Activated CD8-positive, alpha-beta memory T cell treated with anti-CD3 and anti-CD28 coated beads for 1 hour (primary cell): Measurements from ENCODE around the gene ANKMY1.

Experiments
- DNase-seq, 2 donors: peaks; one replicate each; pipeline ENCODE4 v3.0.0-alpha.2; 2020; ENCODE audit warnings: low read depth in 1 of 2; ENCODE audit errors: extremely low read depth in 1 of 2

Gene ANKMY1

GRCh38 chr2:240480834-240481623 is 76.8 kb downstream of the ANKMY1 start:
- DNase-seq, result no peak

DNA sequence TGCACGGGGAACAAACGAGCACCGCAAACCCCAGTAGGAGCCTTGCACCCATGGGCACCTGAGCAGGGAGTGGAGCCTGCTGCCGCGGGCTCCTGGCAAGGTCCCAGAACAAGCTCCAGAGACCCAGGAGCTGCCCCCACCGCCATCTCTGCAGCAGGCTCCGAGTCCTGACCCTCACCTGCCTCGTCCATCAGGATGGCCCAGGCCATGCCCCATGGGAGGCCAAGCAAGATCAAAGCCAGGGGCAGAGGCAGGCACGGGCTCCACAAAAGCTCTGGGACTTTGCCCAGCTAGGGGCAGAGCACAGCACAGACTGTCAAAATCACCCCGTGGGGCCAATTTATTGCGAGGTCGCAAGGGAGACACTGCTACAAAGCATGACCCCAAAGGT is 78.7 kb downstream of the ANKMY1 start:
- DNase-seq, result no peak

- no peak for DNase-seq
These were observed 79.3 kb downstream of the ANKMY1 start for GRCh38 chr2:240478346-240479110.

GRCh38 chr2:240477916-240478315 is 79.9 kb downstream of the ANKMY1 start:
- DNase-seq, result no peak

GRCh38 chr2:240473211-240473610 is 84.6 kb downstream of the ANKMY1 start:
- no peak for DNase-seq

DNA sequence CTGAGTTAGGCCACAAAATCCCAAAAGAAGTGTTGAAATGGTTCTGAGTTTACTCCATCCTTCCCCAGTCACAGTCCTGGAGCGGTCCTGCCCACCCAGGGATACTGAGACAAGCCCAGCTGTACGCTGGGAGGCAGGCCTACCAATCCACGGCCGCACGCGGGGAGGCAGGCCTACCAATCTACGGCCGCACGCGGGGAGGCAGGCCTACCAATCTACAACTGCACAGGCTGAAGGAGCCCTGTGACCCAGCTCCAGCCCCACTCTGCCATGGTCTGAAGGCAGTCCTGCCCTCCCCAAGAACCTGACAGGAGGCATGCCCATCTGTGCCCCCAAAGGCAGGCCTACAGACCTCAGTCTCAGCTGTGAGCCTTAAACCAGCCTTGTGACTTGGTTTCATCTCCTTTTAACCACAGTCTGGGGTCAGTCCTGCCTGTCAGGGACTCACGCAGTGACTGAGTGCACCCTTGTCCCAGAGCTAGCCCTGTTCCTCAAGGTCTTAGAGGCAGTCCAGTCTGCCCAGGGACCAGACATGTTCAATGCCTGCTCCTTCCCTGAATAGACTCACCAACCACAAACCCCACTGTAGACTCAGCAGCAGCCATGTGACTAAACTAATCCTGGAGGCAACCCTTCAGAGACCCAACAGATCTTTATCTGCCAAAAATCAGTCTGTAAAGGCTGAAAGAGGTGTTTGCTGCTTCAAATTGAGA is 85.6 kb downstream of the ANKMY1 start:
- DNase-seq, result no peak

GRCh38 chr2:240469740-240470139 is 88.0 kb downstream of the ANKMY1 start:
- DNase-seq, result no peak

GRCh38 chr2:240469239-240469636 is 88.5 kb downstream of the ANKMY1 start:
- DNase-seq, result no peak

DNA sequence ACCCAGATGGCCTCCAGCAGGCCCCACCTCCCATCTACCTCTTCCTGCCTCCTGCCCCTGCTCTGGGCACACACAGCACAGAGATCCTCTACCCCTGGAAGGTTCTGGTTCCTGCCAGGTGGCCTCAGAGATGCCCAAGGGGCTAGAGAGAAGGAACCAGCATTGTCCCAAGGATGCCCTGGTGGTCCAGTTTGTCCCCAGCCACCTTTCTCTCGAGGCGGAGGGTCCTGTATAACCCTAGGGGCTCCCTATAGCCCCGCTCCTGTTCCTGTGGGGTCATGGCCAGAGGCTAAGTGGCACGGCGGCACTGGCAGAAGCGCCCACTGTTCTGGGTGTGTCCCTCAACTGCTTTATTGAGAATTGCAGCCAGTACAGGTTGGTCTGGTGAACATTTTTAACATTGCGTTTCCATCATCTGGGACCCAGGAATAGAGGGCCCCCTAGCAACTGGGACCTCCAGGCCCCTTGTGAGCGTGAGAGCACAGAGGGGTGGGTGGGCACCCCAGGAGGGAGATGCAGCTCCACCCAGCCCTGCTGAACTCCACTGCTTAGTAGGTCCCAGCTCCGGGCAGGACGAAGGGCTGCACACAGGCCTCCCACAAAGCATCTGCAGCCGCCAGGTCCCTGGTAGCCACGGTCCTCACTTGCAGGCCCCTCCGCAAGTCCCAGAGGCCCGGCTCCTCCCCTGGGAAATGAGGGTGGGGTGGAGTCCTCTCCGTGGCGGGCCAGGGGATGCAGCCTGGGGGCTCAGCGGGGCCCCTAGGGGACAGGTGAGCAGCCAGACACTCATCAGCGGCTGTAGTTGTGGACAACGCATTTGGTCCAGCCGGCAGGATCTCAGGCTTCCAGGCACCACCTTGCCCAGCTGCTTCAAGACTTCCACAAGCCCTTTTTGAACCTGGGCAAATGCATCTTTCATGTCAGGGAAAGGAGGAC is 89.2 kb downstream of the ANKMY1 start:
- no peak for DNase-seq

DNA sequence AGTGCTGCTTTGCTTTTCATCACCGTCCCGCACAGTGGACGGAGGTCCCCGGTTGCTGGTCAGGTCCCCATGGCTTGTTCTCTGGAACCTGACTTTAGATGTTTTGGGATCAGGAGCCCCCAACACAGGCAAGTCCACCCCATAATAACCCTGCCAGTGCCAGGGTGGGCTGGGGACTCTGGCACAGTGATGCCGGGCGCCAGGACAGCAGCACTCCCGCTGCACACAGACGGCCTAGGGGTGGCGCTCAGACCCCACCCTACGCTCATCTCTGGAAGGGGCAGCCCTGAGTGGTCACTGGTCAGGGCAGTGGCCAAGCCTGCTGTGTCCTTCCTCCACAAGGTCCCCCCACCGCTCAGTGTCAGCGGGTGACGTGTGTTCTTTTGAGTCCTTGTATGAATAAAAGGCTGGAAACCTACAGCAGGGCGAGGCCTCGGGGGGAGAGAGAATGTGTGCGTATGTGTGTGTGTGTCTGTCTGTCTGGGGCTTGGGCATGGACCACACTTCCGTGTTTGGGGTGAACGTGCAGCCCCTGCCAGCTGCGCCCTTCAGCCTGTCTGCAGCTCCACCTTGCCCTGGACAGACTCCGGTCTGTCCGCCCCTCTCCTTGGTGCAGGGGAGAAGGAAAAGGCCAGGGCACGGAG is 90.0 kb downstream of the ANKMY1 start:
- no peak for DNase-seq

- no peak for DNase-seq
These were observed 90.6 kb downstream of the ANKMY1 start for GRCh38 chr2:240467149-240467642.

DNA sequence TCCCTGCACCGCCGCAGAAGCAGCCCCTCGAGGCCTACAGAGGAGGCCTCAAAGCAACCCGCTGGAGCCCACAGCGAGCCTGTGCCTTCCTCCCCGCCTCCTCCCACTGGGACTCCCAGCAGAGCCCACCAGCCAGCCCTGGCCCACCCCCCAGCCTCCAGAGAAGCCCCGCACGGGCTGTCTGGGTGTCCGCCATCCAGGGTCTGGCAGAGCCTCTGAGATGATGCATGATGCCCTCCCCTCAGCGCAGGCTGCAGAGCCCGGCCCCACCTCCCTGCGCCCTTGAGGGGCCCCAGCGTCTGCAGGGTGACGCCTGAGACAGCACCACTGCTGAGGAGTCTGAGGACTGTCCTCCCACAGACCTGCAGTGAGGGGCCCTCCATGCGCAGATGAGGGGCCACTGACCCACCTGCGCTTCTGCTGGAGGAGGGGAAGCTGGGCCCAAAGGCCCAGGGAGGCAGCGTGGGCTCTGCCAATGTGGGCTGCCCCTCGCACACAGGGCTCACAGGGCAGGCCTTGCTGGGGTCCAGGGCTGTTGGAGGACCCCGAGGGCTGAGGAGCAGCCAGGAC is 91.1 kb downstream of the ANKMY1 start:
- no peak for DNase-seq

GRCh38 chr2:240465765-240466578 is 91.8 kb downstream of the ANKMY1 start:
- no peak for DNase-seq

DNA sequence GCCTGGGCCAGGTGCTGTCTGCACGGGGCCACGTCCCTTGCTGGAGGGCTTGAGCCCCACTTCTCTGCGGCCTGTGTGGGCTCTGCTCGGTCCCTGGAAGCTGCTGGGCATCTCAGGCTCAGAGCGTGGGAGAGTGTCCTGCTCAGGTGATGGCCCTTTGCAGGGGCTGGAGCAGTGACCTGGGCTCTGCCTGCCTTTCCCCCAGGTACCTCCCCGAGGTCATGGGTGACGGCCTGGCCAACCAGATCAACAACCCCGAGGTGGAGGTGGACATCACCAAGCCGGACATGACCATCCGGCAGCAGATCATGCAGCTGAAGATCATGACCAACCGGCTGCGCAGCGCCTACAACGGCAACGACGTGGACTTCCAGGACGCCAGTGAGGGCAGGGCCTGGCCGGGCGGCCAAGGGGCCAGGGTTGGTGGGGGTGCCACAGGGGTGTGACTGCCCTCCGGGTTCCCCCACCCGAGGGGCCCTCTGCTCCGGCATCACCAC is 92.5 kb downstream of the ANKMY1 start:
- DNase-seq, result no peak

- DNase-seq, result no peak
These were observed 93.1 kb downstream of the ANKMY1 start for GRCh38 chr2:240464514-240465241.

DNA sequence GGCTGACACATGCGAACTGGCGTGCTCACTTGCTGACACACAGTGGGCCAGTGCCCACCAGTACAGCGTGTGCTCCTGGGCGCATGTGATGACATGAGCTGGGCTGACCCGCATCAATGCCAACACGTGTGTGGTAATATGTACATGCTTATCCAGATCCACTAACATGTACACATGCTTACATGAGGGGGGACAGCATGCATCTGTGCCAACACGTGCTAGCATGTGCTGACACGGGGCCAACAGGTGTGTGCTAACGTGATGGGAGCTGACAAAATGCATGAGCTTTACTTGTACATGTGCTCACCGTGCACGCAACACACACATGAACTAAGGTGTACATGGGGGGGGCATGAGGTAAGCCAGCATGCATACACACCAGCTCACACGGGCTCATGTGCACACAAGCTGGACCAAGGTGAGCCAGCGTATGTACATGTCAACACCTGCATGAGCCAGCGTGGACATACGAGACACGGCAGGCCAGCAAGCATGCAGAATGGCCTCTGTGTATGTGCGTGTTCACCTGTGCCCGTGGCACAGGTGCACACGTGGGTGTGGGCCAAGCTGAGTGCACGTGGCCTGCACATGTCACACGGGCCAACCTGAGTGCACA is 93.8 kb downstream of the ANKMY1 start:
- no peak for DNase-seq

DNA sequence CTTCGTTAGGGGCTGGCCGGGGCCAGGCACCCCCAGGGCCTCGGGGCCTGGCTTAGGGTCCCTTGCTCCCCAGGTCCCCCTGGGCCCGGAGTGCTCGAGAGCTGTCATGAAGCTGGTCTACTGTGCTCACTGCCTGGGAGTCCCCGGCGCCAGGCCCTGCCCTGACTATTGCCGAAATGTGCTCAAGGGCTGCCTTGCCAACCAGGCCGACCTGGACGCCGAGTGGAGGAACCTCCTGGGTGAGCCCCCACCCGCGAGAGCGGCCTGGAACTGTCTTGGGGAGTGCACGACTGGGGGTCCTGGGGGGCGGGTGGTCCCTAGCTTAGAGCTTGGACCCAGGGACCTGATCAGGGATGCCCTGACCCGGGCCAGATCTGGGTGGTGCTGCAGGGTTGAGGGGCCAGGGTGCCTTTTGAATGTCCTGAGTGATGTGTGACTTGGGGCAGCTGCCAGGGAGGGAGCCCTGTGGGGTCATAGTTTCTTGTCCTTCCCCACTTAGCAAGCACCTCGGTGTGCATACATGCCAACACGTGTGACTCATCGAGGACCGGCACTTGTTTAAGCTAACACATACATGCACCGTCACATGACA is 94.4 kb downstream of the ANKMY1 start:
- no peak for DNase-seq
